ENCODE results near the gene EFNA2. TPM values are rescaled to one million over a fixed set of nuclear protein-coding genes. Genes with fewer than 3 reads are reported as not detected.

EFNA2 gene
- total RNA-seq, 1 donor from 2014 or later, result not detected

- Histone ChIP-seq H3K9me3 (no peaks in the 10 kb centered on the region), H3K36me3 (no peaks in the 10 kb centered on the region), H3K27me3 (ENCODE audit: low read depth) (peaks cover 32% of the 10 kb centered on the region), H3K27ac (no peak overlapping the region), H3K4me3 (no peak overlapping the region), H3K4me1 (no peaks in the 10 kb centered on the region)
- no peak for TF ChIP-seq CTCF (IDR thresholded peaks at IDR 0.05)
- DNase-seq (no peak), ATAC-seq (no peak)
- intact Hi-C loops (cut with DNase I), result no loop called here
Measured at GRCh38 chr19:1307320-1307719, 21.6 kb downstream of the EFNA2 start.

GRCh38 chr19:1307755-1308303 is 22.2 kb downstream of the EFNA2 start:
- TF ChIP-seq CTCF (IDR thresholded peaks at IDR 0.05), result no peak
- DNase-seq (no peak), ATAC-seq (no peak)
- intact Hi-C loops (cut with DNase I), result no loop called here
- H3K9me3 ChIP-seq, result no peaks in the 10 kb centered on the region
- H3K27ac ChIP-seq, result no peak overlapping the region
- H3K4me3 ChIP-seq, result no peak overlapping the region
- H3K36me3 ChIP-seq, result no peaks in the 10 kb centered on the region
- peaks cover 38% of the 10 kb centered on the region for H3K27me3 ChIP-seq (ENCODE audit: low read depth)
- no peaks in the 10 kb centered on the region for H3K4me1 ChIP-seq

- no peak for ATAC-seq
- intact Hi-C loops (cut with DNase I), result no loop called here
- H3K27ac ChIP-seq, result no peak overlapping the region
- DNase-seq, result no peak
- no peak for TF ChIP-seq CTCF (IDR thresholded peaks at IDR 0.05)
- no peaks in the 10 kb centered on the region for H3K4me1 ChIP-seq
- no peak overlapping the region for H3K4me3 ChIP-seq
- H3K36me3 ChIP-seq, result no peaks in the 10 kb centered on the region
- H3K9me3 ChIP-seq, result no peaks in the 10 kb centered on the region
- peaks cover 46% of the 10 kb centered on the region for H3K27me3 ChIP-seq (ENCODE audit: low read depth)
Measured at GRCh38 chr19:1308718-1309117, 23.0 kb downstream of the EFNA2 start.

- ATAC-seq, result no peak
- H3K9me3 ChIP-seq, result no peaks in the 10 kb centered on the region
- H3K27ac ChIP-seq, result no peak overlapping the region
- DNase-seq, result no peak
- no peak for TF ChIP-seq CTCF (IDR thresholded peaks at IDR 0.05)
- peaks cover 60% of the 10 kb centered on the region for H3K27me3 ChIP-seq (ENCODE audit: low read depth)
- intact Hi-C loops (cut with DNase I), result no loop called here
- no peaks in the 10 kb centered on the region for H3K4me1 ChIP-seq
- no peak overlapping the region for H3K4me3 ChIP-seq
- H3K36me3 ChIP-seq, result no peaks in the 10 kb centered on the region
Measured at GRCh38 chr19:1309977-1310852, 24.5 kb downstream of the EFNA2 start.

GRCh38 chr19:1310853-1311180 is 25.1 kb downstream of the EFNA2 start:
- no peak overlapping the region for H3K27ac ChIP-seq
- ATAC-seq (no peak), DNase-seq (no peak)
- H3K4me3 ChIP-seq, result no peak overlapping the region
- peaks cover 5% of the 10 kb centered on the region for H3K4me1 ChIP-seq
- no peak for TF ChIP-seq CTCF (IDR thresholded peaks at IDR 0.05)
- H3K27me3 ChIP-seq (ENCODE audit: low read depth), result peaks cover 66% of the 10 kb centered on the region
- intact Hi-C loops (cut with DNase I), result no loop called here
- H3K9me3 ChIP-seq, result no peaks in the 10 kb centered on the region
- H3K36me3 ChIP-seq, result no peaks in the 10 kb centered on the region
